ENCODE data around the gene HOMER2. TPM values are rescaled to one million over a fixed set of nuclear protein-coding genes. Genes with fewer than 3 reads are reported as not detected.

Gene HOMER2
- total RNA-seq, 1 donor from 2014 or later, result 18.2 TPM

GRCh38 chr15:82880704-82881103 is 71.8 kb downstream of the HOMER2 start:
- TF ChIP-seq POLR2A (IDR thresholded peaks at IDR 0.05), result no peak
- DNase-seq (ENCODE audit: extremely low spot score in 2 of 2), result no peak
- Histone ChIP-seq H3K36me3 (no peaks in the 10 kb centered on the region), H3K4me3 (no peak overlapping the region), H3K27me3 (no peaks in the 10 kb centered on the region), H3K9me3 (no peaks in the 10 kb centered on the region), H3K27ac (no peak overlapping the region), H3K4me1 (no peaks in the 10 kb centered on the region)
- intact Hi-C loops (cut with DNase I), result no loop called here

DNA sequence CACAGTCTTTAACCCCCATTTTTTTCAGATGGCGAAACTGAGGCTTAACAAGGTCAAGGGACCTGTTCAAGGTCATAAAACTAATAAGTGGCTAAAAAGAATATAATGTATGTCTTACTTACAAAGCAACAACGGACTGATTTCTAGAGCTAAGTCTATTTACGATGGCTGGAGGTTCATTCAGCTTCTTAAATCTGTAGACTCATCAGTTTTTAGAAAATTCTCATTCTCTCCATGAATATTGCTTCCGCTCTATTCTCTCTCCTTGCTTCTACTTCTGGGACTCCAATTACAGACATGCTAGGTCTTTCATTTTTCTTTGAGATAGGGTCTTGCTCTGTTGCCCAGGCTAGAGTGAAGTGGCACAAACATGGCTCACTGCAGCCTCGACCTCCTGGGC is 74.2 kb downstream of the HOMER2 start:
- no peak for TF ChIP-seq POLR2A (IDR thresholded peaks at IDR 0.05)
- TF ChIP-seq, protein P1, sequence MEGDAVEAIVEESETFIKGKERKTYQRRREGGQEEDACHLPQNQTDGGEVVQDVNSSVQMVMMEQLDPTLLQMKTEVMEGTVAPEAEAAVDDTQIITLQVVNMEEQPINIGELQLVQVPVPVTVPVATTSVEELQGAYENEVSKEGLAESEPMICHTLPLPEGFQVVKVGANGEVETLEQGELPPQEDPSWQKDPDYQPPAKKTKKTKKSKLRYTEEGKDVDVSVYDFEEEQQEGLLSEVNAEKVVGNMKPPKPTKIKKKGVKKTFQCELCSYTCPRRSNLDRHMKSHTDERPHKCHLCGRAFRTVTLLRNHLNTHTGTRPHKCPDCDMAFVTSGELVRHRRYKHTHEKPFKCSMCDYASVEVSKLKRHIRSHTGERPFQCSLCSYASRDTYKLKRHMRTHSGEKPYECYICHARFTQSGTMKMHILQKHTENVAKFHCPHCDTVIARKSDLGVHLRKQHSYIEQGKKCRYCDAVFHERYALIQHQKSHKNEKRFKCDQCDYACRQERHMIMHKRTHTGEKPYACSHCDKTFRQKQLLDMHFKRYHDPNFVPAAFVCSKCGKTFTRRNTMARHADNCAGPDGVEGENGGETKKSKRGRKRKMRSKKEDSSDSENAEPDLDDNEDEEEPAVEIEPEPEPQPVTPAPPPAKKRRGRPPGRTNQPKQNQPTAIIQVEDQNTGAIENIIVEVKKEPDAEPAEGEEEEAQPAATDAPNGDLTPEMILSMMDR (IDR thresholded peaks at IDR 0.05), result no peak
- TF ChIP-seq POLR2AphosphoS5 (IDR thresholded peaks at IDR 0.05; ENCODE audit: insufficient read depth in 1 of 2, low read depth in 1 of 2), result no peak
- no peak for DNase-seq (ENCODE audit: extremely low spot score in 2 of 2)
- Histone ChIP-seq H3K9me3 (no peaks in the 10 kb centered on the region), H3K27ac (no peak overlapping the region), H3K4me1 (no peaks in the 10 kb centered on the region), H3K36me3 (no peaks in the 10 kb centered on the region), H3K27me3 (no peaks in the 10 kb centered on the region), H3K4me3 (no peak overlapping the region)
- intact Hi-C loops (cut with DNase I), result no loop called here

GRCh38 chr15:82877825-82878224 is 74.7 kb downstream of the HOMER2 start:
- DNase-seq (ENCODE audit: extremely low spot score in 2 of 2), result no peak
- intact Hi-C loops (cut with DNase I), result no loop called here
- H3K36me3 ChIP-seq, result no peaks in the 10 kb centered on the region
- no peaks in the 10 kb centered on the region for H3K27me3 ChIP-seq
- TF ChIP-seq, protein P1 (IDR thresholded peaks at IDR 0.05), result no peak
- TF ChIP-seq POLR2AphosphoS5 (IDR thresholded peaks at IDR 0.05; ENCODE audit: insufficient read depth in 1 of 2, low read depth in 1 of 2) (no peak), POLR2A (IDR thresholded peaks at IDR 0.05) (no peak)
- no peak overlapping the region for H3K4me3 ChIP-seq
- H3K9me3 ChIP-seq, result no peaks in the 10 kb centered on the region
- no peak overlapping the region for H3K27ac ChIP-seq
- no peaks in the 10 kb centered on the region for H3K4me1 ChIP-seq

DNA sequence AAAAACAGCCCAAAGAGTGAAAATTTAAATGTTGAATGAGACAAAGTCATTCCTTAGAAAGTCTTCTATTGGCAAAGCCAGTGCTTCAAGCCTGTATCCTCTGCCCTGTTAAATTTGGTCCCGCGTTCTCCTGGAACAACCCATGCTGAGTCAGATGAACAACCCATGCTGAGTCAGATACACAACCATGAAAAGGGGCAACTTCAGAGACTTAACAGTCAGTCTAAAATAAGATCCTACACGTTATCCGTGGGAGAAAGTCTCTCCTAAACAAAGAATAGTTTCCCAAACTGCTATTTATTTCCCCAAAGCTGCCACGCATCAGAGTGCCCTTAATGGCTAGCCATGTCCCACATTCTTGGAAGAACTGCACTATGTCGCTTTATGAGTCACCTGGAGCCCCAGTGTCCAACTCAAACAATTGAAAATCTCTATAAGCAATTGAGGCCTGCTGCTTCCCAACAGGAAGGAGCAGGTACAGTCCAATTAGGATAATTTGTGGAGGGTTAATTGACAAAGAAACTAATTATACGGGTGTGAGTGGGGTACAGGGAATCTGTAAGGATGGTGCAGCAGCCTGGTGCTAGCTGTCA is 77.0 kb downstream of the HOMER2 start:
- intact Hi-C loops (cut with DNase I), result no loop called here
- no peaks in the 10 kb centered on the region for H3K36me3 ChIP-seq
- no peaks in the 10 kb centered on the region for H3K27me3 ChIP-seq
- no peaks in the 10 kb centered on the region for H3K9me3 ChIP-seq
- no peaks in the 10 kb centered on the region for H3K4me1 ChIP-seq
- TF ChIP-seq POLR2A (IDR thresholded peaks at IDR 0.05) (no peak), POLR2AphosphoS5 (IDR thresholded peaks at IDR 0.05; ENCODE audit: insufficient read depth in 1 of 2, low read depth in 1 of 2) (no peak)
- TF ChIP-seq, protein P1 (IDR thresholded peaks at IDR 0.05), result no peak
- no peak overlapping the region for H3K27ac ChIP-seq
- no peak for DNase-seq (ENCODE audit: extremely low spot score in 2 of 2)
- H3K4me3 ChIP-seq, result no peak overlapping the region

DNA sequence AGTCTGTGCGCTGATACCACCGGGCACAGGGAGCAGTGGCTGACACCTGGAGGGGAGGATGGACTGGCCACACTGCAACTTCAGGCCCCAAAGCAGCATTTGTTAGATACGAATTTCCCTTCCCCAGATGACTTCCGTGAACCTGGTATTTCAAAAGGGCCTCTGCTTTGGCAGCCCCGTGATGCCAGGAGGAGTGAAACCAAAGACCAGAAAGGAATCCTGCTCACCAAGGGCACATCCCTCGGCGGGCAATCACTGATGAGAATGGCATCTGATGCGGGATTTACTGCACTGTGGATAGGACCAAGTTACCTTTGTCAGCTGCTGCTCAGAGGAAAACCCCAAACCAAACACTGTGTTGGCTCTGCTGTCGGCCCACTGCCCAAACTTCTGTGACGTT is 77.6 kb downstream of the HOMER2 start:
- H3K27ac ChIP-seq, result no peak overlapping the region
- intact Hi-C loops (cut with DNase I), result no loop called here
- H3K4me3 ChIP-seq, result no peak overlapping the region
- no peaks in the 10 kb centered on the region for H3K4me1 ChIP-seq
- H3K27me3 ChIP-seq, result no peaks in the 10 kb centered on the region
- H3K36me3 ChIP-seq, result no peaks in the 10 kb centered on the region
- no peak for DNase-seq (ENCODE audit: extremely low spot score in 2 of 2)
- H3K9me3 ChIP-seq, result no peaks in the 10 kb centered on the region
- TF ChIP-seq POLR2AphosphoS5 (IDR thresholded peaks at IDR 0.05; ENCODE audit: insufficient read depth in 1 of 2, low read depth in 1 of 2) (no peak), POLR2A (IDR thresholded peaks at IDR 0.05) (no peak)
- TF ChIP-seq, protein P1 (IDR thresholded peaks at IDR 0.05), result no peak

Measured in vagina (tissue), 2 donors.